ENCODE measurements around the gene SLC16A5.

DNA sequence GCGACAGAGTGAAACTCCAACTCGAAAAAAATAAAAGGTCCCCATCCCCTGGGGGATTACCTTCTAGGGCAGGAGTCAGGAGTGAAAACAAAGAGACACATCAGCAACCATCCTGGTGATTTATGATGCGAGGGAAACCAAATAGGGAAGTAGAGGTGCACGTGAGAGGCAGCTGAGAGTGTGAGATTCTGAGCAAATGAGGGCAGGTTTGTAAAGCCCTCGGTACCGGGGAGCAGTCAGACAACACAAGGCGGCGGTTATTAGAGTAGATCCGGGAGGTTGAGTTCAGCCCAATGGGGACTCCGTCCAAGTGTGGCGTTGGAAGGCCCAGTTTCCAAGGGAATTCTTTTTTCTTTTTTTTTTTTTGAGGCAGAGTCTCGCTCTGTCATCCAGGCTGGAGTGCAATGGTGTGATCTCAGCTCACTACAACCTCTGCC is 14.6 kb downstream of the SLC16A5 start:
- TF ChIP-seq POLR2AphosphoS5 (IDR thresholded peaks at IDR 0.05; ENCODE audit: low read depth, low read length) (no peak), TAF1 (IDR thresholded peaks at IDR 0.05; ENCODE audit: borderline replicate concordance, low read depth, low read length) (no peak)

All from GM12892 (cell line).